Measurements from ENCODE around the gene ZFAND3. TPM values are rescaled to one million over a fixed set of nuclear protein-coding genes. Genes with fewer than 3 reads are reported as not detected.

The ZFAND3 gene
- total RNA-seq, 1 experiment from 2014 or later, result 64.0 TPM

GRCh38 chr6:37998366-37998765, 178.8 kb downstream of the ZFAND3 start:
- intact Hi-C loops (cut with micrococcal nuclease; ENCODE audit: unreplicated experiment), result no loop called here
- DNase-seq (ENCODE audit: low spot score), result no peak
- Histone ChIP-seq H3K9me3 (ENCODE audit: low read depth, low read length, poor library complexity, severe bottlenecking) (no peaks in the 10 kb centered on the region), H3K4me1 (ENCODE audit: insufficient read depth, low read length, poor library complexity, severe bottlenecking) (peaks cover 10% of the 10 kb centered on the region), H3K27me3 (replicated peaks; ENCODE audit: insufficient read depth, low read depth, low read length, poor library complexity) (no peaks in the 10 kb centered on the region), H3K36me3 (ENCODE audit: insufficient read depth, low read length, poor library complexity, severe bottlenecking) (no peaks in the 10 kb centered on the region), H3K4me3 (ENCODE audit: low read depth, low read length, poor library complexity, severe bottlenecking) (no peak overlapping the region), H3K27ac (ENCODE audit: low read depth, low read length, poor library complexity, severe bottlenecking) (no peak overlapping the region)
- POLR2A ChIA-PET (ENCODE audit: low non-redundant PET), result no interaction called here
- TF ChIP-seq, protein P1, sequence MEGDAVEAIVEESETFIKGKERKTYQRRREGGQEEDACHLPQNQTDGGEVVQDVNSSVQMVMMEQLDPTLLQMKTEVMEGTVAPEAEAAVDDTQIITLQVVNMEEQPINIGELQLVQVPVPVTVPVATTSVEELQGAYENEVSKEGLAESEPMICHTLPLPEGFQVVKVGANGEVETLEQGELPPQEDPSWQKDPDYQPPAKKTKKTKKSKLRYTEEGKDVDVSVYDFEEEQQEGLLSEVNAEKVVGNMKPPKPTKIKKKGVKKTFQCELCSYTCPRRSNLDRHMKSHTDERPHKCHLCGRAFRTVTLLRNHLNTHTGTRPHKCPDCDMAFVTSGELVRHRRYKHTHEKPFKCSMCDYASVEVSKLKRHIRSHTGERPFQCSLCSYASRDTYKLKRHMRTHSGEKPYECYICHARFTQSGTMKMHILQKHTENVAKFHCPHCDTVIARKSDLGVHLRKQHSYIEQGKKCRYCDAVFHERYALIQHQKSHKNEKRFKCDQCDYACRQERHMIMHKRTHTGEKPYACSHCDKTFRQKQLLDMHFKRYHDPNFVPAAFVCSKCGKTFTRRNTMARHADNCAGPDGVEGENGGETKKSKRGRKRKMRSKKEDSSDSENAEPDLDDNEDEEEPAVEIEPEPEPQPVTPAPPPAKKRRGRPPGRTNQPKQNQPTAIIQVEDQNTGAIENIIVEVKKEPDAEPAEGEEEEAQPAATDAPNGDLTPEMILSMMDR (conservative IDR thresholded peaks at IDR 0.05; ENCODE audit: low read depth, low read length), result no peak
- no peak for TF ChIP-seq EZH2 (IDR thresholded peaks at IDR 0.05; ENCODE audit: borderline replicate concordance, low read depth, low read length, poor library complexity, severe bottlenecking)
- CTCF ChIA-PET, result no interaction called here
- BruUV-seq (replicated peaks), result no TSS peak

- POLR2A ChIA-PET (ENCODE audit: low non-redundant PET), result no interaction called here
- no peak for TF ChIP-seq EZH2 (IDR thresholded peaks at IDR 0.05; ENCODE audit: borderline replicate concordance, low read depth, low read length, poor library complexity, severe bottlenecking)
- TF ChIP-seq, protein P1 (conservative IDR thresholded peaks at IDR 0.05; ENCODE audit: low read depth, low read length), result no peak
- no peaks in the 10 kb centered on the region for H3K9me3 ChIP-seq (ENCODE audit: low read depth, low read length, poor library complexity, severe bottlenecking)
- intact Hi-C loops (cut with micrococcal nuclease; ENCODE audit: unreplicated experiment), result no loop called here
- no peak for DNase-seq (ENCODE audit: low spot score)
- H3K27me3 ChIP-seq (replicated peaks; ENCODE audit: insufficient read depth, low read depth, low read length, poor library complexity), result no peaks in the 10 kb centered on the region
- BruUV-seq (replicated peaks), result no TSS peak
- CTCF ChIA-PET, result no interaction called here
- no peaks in the 10 kb centered on the region for H3K36me3 ChIP-seq (ENCODE audit: insufficient read depth, low read length, poor library complexity, severe bottlenecking)
- H3K4me1 ChIP-seq (ENCODE audit: insufficient read depth, low read length, poor library complexity, severe bottlenecking), result no peaks in the 10 kb centered on the region
- H3K4me3 ChIP-seq (ENCODE audit: low read depth, low read length, poor library complexity, severe bottlenecking), result no peak overlapping the region
- H3K27ac ChIP-seq (ENCODE audit: low read depth, low read length, poor library complexity, severe bottlenecking), result no peak overlapping the region
Measured at GRCh38 chr6:38001386-38001785, 181.9 kb downstream of the ZFAND3 start.

DNA sequence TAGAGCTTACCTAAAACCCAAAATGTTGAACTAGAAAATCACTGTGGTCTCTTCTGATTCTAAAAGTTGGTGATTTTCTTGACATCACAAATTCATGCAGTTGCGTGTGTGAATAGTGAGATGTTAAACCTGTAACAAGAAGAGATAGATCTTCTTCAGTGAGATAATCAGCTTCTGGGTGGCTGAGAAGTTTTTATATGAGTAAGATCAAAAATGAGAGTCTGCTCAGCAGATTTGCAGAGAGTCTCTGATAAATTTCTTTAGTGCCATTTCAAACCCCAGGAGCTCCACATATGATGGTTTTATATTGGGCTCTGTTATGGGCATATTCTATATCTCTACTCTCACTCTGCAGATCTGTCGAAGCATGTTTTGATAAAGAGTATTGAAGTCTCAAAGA, 185.4 kb downstream of the ZFAND3 start:
- no peak for DNase-seq (ENCODE audit: low spot score)
- Histone ChIP-seq H3K36me3 (ENCODE audit: insufficient read depth, low read length, poor library complexity, severe bottlenecking) (no peaks in the 10 kb centered on the region), H3K27me3 (replicated peaks; ENCODE audit: insufficient read depth, low read depth, low read length, poor library complexity) (no peaks in the 10 kb centered on the region), H3K4me3 (ENCODE audit: low read depth, low read length, poor library complexity, severe bottlenecking) (no peak overlapping the region), H3K27ac (ENCODE audit: low read depth, low read length, poor library complexity, severe bottlenecking) (no peak overlapping the region), H3K4me1 (ENCODE audit: insufficient read depth, low read length, poor library complexity, severe bottlenecking) (no peaks in the 10 kb centered on the region), H3K9me3 (ENCODE audit: low read depth, low read length, poor library complexity, severe bottlenecking) (no peaks in the 10 kb centered on the region)
- ChIA-PET CTCF (no interaction called here), POLR2A (ENCODE audit: low non-redundant PET) (no interaction called here)
- intact Hi-C loops (cut with micrococcal nuclease; ENCODE audit: unreplicated experiment), result no loop called here
- no peak for TF ChIP-seq EZH2 (IDR thresholded peaks at IDR 0.05; ENCODE audit: borderline replicate concordance, low read depth, low read length, poor library complexity, severe bottlenecking)
- TF ChIP-seq, protein P1 (conservative IDR thresholded peaks at IDR 0.05; ENCODE audit: low read depth, low read length), result no peak
- BruUV-seq (replicated peaks), result no TSS peak
